Transverse colon (tissue), 3 donors: ENCODE results near the gene DPT.

Experiments
- CTCF ChIP-seq, 5 experiments: fragments of 200-600 bp in 3 of 5; fragments of 450-650 bp in 2 of 5; sonication (generic) in 3 of 5; IDR thresholded peaks; 1 replicate in 2 of 5; 2 replicates in 3 of 5; pipeline ENCODE4 v1.5.1; 2016 to 2017; ENCODE audit warnings: antibody characterized with exemption in 5 of 5, inconsistent platforms in 3 of 5, mild to moderate bottlenecking in 2 of 5, moderate library complexity in 1 of 5
- POLR2A ChIP-seq: fragments of 450-650 bp; IDR thresholded peaks from one replicate; pipeline ENCODE4 v1.6.1; 2016; ENCODE audit warnings: antibody characterized with exemption, mild to moderate bottlenecking, moderate library complexity

GRCh38 chr1:168709405-168710363, 19.3 kb downstream of the DPT start:
- TF ChIP-seq POLR2A (no peak), CTCF (IDR thresholded peaks at IDR 0.05) (no peak)
